Activated CD8-positive, alpha-beta memory T cell treated with anti-CD3 and anti-CD28 coated beads, Interleukin-2, amount 50 U/mL, for 24 hours (primary cell): Measurements from ENCODE around the gene SLPI.

ENCODE experiments used
- DNase-seq: peaks from one replicate; pipeline ENCODE4 v3.0.0-alpha.2; 2020; ENCODE audit errors: extremely low read depth

The SLPI gene

GRCh38 chr20:45275338-45275737 lies 21.0 kb upstream of the SLPI start:
- DNase-seq, result no peak

- DNase-seq, result no peak
Measured at GRCh38 chr20:45269754-45270270, 15.4 kb upstream of the SLPI start.

DNA sequence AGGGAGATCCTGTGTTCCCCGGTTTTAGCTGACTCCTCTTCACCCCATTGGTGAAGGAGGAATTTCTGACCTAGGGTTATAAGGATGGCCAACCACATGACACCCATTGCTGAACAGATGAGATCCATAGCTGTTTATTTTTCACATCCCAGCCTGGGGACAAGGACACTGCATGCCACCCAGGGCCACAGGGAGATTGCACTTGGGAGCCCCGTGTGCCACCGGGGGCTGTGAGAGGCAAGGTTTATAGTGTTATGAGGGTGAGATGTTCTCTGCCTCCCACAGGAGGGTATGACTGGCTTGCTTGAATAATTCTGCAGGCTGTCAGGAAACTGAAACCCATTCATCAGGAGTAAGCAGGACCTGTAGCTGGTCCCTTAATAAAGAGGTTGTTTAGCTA lies 14.7 kb upstream of the SLPI start:
- DNase-seq, result no peak

GRCh38 chr20:45268531-45268930 lies 14.2 kb upstream of the SLPI start:
- DNase-seq, result no peak

DNA sequence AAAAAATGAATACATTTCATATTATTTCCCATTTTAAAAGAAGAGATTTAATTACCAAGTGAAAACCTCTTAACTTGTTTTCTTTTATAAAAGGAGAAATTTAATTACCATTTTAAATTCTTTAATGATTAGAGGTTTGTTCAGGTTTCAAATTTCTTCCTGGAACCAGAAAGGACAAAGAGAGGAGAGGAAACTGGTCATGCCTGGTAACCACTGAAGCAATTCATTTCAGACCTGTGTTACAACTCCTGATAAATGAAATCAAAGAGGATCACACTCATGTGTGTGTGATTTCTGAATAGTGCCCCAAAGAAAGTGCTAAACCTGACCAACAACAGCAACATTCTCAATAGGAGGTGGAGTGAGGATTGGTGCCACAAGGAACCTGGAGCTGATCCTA lies 12.6 kb upstream of the SLPI start:
- DNase-seq, result no peak

DNA sequence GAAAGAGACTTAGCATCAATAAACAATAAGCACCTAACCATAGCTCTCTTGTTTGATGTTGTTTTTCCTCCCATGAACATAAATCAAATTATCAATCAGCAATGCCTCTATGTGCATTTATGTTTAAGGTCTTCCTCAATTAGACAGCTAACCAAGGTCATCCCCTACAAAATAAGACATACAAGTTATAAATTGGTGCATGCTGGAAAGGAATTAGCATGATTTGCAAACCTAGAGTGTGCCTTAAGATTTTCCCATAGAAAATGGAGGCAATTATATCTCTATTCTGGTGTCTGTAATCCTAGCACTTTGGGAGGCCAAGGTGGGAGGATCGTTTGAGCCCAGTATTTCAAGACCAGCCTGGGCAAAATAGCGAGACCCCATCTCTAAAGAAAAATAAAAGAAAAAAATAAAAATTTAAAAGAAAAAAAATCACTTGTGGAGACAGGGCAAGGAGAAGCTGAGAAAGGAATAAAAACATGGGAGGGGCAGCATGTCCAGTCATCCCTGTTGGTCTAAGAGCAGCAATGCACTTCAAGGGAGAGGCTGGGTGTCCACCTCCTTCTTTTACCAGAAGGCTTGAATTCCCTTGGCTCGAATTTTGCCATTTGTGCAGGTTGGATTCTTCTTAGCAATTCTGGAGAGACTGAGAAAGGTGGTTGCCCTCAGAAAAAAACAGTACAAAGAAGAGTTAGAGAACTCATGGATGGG lies 9.3 kb upstream of the SLPI start:
- no peak for DNase-seq

GRCh38 chr20:45258664-45259063 lies 4.3 kb upstream of the SLPI start:
- no peak for DNase-seq

DNA sequence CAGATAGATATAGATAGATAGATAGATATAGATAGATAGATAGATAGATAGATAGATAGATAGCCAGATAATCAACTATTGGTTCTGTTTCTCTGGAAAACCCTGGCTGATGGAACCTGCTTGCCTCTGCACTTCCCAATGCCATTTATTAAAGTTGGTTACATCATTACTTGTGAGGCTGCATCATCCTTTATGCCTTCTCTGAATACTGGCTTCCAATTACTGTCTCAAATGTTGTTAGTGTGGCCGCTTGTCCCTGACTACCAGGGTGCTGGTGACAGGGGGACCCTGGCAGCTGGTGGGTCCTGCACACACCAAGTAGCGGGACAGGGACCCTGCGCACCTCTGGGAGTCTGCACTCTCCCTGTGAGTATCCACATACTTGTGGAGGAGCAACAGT lies 3.9 kb upstream of the SLPI start:
- no peak for DNase-seq

DNA sequence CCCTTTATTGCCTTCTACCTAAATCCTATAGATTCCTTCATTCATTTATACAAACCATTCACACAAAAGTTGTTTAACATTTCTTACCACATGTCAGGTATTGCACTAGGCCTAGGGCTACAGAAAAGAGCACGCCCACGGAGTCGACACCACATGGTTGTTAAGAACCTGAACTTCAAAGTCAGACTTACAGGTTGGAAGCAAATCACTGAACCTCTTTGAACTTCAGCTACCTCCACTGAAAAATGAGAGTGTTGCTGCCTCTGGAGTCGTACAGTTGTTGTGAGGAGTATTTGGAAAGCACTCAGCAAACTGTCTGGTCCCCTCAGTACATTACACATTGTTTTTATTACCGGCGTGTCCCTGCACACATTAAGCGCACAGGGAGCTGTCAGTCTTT lies 3.3 kb upstream of the SLPI start:
- no peak for DNase-seq

- no peak for DNase-seq
Measured at GRCh38 chr20:45257161-45257560, 2.8 kb upstream of the SLPI start.

- DNase-seq, result no peak
Measured at GRCh38 chr20:45253261-45253660, 1.1 kb downstream of the SLPI start.

- DNase-seq, result no peak
Measured at GRCh38 chr20:45251884-45252560, 2.3 kb downstream of the SLPI start.

GRCh38 chr20:45248609-45249008 lies 5.8 kb downstream of the SLPI start:
- no peak for DNase-seq

DNA sequence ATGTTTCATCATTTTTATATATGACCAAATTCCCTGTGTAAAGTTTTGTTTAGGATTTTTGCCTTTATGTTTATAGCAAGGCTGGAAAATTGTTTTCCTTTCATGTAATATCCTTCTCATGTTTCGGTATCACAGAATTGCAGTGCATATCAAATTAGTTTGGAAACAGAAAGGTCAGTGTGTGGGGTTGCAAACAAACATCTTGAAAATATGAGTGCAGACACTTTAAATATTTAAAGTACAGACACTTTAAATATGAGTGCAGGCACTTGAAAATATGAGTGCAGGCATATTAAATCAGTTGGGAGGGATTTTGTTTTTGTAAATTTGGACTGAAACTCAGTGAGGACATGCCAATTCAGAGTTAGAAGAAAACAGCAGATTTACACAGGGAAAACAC lies 6.5 kb downstream of the SLPI start:
- DNase-seq, result no peak

DNA sequence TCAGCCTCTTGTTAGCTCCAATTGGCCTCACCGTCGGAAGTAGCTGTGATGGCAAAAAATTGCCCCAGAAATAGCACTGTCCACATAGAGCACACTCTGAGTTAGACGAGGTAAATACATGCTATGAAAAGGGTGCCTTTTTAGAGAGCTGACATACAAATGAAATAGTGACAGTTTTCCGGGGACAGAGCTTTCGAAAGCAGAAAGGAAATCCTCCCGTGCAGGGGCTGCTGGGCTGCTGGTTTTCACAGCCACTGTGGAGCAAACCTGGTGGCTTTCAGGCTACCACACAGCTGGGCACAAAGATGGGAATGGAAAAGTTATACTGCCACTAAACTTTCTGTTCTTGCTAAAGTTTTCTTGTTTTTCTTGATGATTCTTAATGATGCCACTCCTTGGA lies 8.3 kb downstream of the SLPI start:
- no peak for DNase-seq

DNA sequence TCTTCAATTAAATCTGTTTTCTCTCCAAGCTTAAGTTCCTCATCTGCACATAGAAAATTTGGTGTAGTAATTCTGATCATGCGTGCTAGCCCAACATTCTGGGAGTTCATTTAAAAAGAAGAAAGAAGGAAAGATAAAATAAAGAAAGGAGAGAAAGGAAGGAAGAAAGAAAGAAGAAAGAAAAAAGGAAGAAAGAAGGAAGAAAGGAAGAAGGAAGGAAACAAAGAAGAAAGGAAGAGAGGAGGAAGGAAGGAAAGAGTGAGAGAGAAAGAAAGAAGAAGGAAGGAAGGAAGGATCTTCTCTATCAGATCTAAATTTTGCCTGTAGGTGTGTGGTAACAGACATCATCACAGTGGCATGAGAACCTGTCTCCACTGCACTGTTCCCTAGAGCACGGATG lies 16.2 kb downstream of the SLPI start:
- no peak for DNase-seq

DNA sequence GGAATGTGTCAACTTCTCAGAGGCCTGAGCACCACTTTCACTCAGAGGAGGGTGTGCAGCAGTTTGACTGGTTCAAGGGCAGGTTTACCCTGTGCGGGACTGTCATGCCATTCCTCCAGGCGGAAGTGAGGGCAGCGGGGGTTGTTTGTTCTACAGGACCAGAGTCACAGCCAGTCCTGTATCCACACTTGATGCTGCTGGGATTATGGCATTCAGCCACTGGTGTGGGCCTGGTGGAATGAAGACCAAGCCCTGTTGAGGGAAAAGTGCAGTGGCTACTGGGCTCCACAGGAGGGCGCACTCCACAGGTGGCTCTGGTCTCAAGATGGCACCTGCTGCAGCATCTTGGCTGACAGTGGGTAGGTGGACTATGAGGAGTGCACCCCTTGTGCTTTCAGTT lies 18.4 kb downstream of the SLPI start:
- DNase-seq, result no peak

- DNase-seq, result no peak
Measured at GRCh38 chr20:45230631-45231030, 23.7 kb downstream of the SLPI start.

- DNase-seq, result peak; percentile 8
Measured at GRCh38 chr20:45229264-45230056, 24.9 kb downstream of the SLPI start.

DNA sequence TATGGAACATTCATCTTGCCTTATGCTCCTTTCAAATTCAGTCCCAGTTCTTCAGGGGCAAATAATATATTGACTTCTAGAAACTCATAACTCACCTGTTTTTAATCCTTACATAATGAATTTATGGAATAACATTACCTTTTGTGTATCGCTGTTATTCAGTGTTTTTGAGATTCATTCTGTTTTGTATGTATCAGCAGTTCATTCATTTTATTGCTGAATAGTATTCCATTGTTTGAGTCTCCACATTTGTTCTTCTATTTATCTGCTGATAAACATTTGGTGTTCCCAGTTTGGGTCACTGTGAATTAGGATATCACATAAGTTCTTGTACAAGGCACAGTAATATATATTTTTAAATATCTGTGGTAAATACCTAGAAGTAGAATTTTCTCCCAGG lies 28.1 kb downstream of the SLPI start:
- DNase-seq, result no peak

GRCh38 chr20:45223136-45223535 lies 31.2 kb downstream of the SLPI start:
- DNase-seq, result no peak

DNA sequence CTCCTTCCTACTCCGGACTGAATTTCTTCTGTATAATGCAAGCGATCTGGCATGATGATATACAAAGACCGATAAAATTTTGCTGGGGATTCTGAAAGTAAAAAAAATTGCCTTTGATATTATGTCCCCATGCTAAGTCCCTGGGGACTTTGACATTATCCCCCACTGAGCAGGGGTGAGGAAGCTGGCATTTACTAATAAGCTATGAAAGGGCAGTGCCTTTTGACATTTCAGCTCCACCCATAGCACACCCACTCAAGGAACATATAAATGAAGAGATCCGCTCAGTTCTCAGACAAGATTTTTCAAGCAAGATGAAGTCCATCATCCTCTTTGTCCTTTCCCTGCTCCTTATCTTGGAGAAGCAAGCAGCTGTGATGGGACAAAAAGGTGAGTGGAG lies 33.3 kb downstream of the SLPI start, which contains the start of gene SEMG2:
Gene SEMG2, plus strand, starts transcription at position 298 of the 400 bp plus-strand sequence. Its CDS starts 17 bp downstream, at position 315.
- DNase-seq, result no peak

DNA sequence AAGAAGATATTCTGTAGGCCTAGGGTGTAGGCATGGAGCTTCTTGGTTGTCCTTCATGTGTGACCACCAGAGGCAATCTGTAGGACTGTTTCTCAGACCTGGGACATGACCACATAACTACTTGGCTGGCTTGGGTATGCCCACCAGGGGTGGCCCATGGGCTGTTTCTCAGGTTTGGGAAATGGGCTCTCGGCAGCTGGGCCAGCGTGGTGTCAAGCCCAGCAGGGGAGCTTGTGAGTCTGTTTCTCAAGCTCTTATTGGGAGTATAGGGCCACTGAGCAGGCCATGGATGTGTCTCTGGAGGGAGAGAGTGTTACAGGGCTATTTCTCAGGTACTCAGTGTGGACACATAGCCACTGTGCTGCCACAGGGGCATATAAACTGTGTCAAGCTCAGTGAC lies 35.7 kb downstream of the SLPI start:
- DNase-seq, result no peak
